ENCODE results near the gene TGFBI.

TGFBI gene

DNA sequence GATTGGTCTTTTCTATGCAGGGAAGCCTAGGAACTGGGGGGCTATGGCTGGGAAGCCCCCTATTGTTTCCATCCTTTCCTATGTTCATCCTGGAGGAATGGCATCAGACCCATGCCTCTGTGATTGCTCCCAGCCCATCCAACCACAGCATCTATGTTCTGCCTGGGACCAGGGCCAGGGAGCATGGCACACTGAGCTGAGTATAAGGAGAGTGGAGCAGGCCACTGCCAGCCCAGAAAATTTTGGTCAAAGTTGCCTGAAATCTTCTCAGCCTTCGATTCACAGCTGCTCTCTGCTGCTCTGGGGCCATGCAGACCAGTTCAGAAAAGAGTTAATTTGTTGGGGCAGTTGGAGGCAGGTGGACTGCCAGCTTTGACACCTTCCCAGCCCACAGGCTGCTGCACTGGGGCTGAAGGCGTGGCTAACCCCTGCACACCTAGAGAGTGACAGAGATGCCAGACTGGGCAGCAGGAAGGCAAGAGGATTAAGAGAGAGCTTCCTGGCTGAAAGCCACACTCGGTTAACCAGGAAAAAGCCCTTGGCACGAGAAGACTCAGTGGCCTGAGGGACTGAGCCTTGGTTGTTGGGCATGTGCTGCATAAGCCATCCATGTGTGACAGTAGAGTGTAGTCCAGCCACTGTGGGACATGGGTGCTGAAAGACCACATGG, 12.1 kb downstream of the TGFBI start:
- no peak for TF ChIP-seq FOXP2 (optimal IDR thresholded peaks at IDR 0.05; ENCODE audit: borderline replicate concordance, extremely low read depth, extremely low read length, insufficient read depth)
- TF ChIP-seq SIN3A (IDR thresholded peaks at IDR 0.05; ENCODE audit: borderline replicate concordance, insufficient read depth, low read length): no peak
- TF ChIP-seq POLR2AphosphoS5 (IDR thresholded peaks at IDR 0.05; ENCODE audit: low read depth, low read length): no peak
- TF ChIP-seq, protein P1, sequence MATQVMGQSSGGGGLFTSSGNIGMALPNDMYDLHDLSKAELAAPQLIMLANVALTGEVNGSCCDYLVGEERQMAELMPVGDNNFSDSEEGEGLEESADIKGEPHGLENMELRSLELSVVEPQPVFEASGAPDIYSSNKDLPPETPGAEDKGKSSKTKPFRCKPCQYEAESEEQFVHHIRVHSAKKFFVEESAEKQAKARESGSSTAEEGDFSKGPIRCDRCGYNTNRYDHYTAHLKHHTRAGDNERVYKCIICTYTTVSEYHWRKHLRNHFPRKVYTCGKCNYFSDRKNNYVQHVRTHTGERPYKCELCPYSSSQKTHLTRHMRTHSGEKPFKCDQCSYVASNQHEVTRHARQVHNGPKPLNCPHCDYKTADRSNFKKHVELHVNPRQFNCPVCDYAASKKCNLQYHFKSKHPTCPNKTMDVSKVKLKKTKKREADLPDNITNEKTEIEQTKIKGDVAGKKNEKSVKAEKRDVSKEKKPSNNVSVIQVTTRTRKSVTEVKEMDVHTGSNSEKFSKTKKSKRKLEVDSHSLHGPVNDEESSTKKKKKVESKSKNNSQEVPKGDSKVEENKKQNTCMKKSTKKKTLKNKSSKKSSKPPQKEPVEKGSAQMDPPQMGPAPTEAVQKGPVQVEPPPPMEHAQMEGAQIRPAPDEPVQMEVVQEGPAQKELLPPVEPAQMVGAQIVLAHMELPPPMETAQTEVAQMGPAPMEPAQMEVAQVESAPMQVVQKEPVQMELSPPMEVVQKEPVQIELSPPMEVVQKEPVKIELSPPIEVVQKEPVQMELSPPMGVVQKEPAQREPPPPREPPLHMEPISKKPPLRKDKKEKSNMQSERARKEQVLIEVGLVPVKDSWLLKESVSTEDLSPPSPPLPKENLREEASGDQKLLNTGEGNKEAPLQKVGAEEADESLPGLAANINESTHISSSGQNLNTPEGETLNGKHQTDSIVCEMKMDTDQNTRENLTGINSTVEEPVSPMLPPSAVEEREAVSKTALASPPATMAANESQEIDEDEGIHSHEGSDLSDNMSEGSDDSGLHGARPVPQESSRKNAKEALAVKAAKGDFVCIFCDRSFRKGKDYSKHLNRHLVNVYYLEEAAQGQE (IDR thresholded peaks at IDR 0.05; ENCODE audit: insufficient read depth in 1 of 2, low read depth in 2 of 2, low read length in 2 of 2): no peak
- TF ChIP-seq TAF1 (IDR thresholded peaks at IDR 0.05; ENCODE audit: borderline replicate concordance, insufficient read depth, low read length): no peak

DNA sequence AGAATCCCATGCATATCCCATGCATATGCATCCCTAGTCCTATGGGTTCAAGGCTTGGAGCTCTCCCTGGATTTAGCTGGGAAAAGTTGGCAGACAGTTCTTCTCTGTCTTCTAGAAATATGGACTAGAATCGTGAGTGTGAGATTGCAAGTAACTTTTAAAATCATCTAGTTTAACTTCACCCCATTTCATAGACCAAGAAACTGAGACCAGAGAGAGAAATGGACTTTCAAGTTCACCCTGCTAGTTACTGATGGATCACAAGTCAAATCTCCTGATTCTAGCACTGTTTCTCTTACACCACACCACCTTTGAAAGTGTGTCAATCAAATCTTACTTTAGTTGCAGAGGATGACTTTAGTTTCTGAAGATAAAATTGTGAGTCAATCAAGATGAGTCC, 13.4 kb downstream of the TGFBI start:
- TF ChIP-seq SIN3A (IDR thresholded peaks at IDR 0.05; ENCODE audit: borderline replicate concordance, insufficient read depth, low read length) (no peak), TAF1 (IDR thresholded peaks at IDR 0.05; ENCODE audit: borderline replicate concordance, insufficient read depth, low read length) (no peak), FOXP2 (optimal IDR thresholded peaks at IDR 0.05; ENCODE audit: borderline replicate concordance, extremely low read depth, extremely low read length, insufficient read depth) (no peak), POLR2AphosphoS5 (IDR thresholded peaks at IDR 0.05; ENCODE audit: low read depth, low read length) (no peak)
- TF ChIP-seq, protein P1 (IDR thresholded peaks at IDR 0.05; ENCODE audit: insufficient read depth in 1 of 2, low read depth in 2 of 2, low read length in 2 of 2): no peak

DNA sequence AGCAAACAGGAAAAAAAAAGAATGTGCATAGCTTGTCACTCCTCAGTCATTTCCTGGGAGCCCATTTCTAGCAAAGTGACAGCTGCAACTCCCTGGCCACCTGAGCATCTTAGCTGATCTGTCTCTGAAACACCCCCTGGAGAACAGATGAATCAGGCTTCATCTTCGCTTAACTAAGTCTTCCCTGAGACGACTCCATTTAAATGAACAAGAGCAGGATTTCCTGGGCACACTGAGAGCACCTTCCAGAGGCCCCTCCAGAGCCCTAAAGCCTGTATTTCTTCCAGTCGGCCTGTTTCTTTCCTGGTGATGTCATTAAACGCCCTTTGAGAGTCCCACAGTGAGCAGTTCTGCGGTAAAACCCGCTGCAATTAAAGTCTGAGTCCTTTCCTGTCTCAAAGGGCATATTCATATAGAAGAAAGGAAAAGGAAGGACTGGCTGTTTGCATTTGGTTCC, 13.9 kb downstream of the TGFBI start:
- TF ChIP-seq SIN3A (IDR thresholded peaks at IDR 0.05; ENCODE audit: borderline replicate concordance, insufficient read depth, low read length) (no peak), TAF1 (IDR thresholded peaks at IDR 0.05; ENCODE audit: borderline replicate concordance, insufficient read depth, low read length) (no peak), FOXP2 (optimal IDR thresholded peaks at IDR 0.05; ENCODE audit: borderline replicate concordance, extremely low read depth, extremely low read length, insufficient read depth) (no peak), POLR2AphosphoS5 (IDR thresholded peaks at IDR 0.05; ENCODE audit: low read depth, low read length) (no peak)
- TF ChIP-seq, protein P1 (IDR thresholded peaks at IDR 0.05; ENCODE audit: insufficient read depth in 1 of 2, low read depth in 2 of 2, low read length in 2 of 2): no peak

DNA sequence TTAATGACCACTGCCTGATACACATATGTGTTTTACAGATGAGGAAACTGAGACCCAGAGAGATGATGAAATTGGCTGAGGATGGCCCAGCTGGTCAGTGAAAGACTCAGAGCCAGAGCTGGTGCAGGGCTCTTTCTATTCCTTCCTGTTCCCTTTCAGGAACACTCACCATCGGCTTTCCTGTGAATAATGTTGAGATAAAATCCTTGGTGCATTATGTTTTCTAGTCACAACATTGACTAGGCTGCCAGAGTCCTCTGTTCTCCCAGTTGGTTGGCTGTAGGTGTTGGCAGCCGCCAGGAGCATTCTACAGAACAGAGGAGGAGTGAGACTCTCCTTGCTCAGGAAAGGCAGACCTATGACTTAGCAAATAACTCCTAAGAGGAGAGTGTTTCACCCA, 14.8 kb downstream of the TGFBI start:
- TF ChIP-seq, protein P1 (IDR thresholded peaks at IDR 0.05; ENCODE audit: insufficient read depth in 1 of 2, low read depth in 2 of 2, low read length in 2 of 2): no peak
- TF ChIP-seq FOXP2 (optimal IDR thresholded peaks at IDR 0.05; ENCODE audit: borderline replicate concordance, extremely low read depth, extremely low read length, insufficient read depth) (no peak), POLR2AphosphoS5 (IDR thresholded peaks at IDR 0.05; ENCODE audit: low read depth, low read length) (no peak), TAF1 (IDR thresholded peaks at IDR 0.05; ENCODE audit: borderline replicate concordance, insufficient read depth, low read length) (no peak), SIN3A (IDR thresholded peaks at IDR 0.05; ENCODE audit: borderline replicate concordance, insufficient read depth, low read length) (no peak)
